ENCODE measurements around the gene MRI1. TPM values are rescaled to one million over a fixed set of nuclear protein-coding genes. Genes with fewer than 3 reads are reported as not detected.

The MRI1 gene
- total RNA-seq, 1 donor from 2014 or later: 32.6 TPM

DNA sequence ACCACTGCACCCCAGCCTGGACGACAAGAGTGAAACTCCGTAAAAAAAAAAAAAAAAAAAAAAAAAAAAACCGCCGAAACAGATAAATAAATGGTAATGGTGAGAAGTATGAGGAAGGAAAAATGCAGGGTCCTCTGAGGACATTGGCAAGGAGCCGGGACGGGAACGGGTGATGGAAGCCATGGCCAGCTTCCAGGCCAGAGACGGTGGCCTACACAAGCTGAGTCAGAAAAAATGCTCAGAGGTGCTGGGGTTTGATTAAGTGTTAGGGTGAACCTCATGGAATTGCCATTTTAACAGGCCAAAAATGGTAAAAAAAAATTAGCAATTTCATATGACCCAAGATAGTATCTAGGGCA lies 30.1 kb downstream of the MRI1 start:
- TF ChIP-seq, protein P1, sequence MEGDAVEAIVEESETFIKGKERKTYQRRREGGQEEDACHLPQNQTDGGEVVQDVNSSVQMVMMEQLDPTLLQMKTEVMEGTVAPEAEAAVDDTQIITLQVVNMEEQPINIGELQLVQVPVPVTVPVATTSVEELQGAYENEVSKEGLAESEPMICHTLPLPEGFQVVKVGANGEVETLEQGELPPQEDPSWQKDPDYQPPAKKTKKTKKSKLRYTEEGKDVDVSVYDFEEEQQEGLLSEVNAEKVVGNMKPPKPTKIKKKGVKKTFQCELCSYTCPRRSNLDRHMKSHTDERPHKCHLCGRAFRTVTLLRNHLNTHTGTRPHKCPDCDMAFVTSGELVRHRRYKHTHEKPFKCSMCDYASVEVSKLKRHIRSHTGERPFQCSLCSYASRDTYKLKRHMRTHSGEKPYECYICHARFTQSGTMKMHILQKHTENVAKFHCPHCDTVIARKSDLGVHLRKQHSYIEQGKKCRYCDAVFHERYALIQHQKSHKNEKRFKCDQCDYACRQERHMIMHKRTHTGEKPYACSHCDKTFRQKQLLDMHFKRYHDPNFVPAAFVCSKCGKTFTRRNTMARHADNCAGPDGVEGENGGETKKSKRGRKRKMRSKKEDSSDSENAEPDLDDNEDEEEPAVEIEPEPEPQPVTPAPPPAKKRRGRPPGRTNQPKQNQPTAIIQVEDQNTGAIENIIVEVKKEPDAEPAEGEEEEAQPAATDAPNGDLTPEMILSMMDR (IDR thresholded peaks at IDR 0.05; ENCODE audit: insufficient read depth, low read length, poor library complexity, severe bottlenecking): no peak
- DNase-seq (ENCODE audit: low read depth): no peak
- Histone ChIP-seq H3K27me3 (ENCODE audit: control insufficient read depth, insufficient read depth, low read length) (no peaks in the 10 kb centered on the region), H3K36me3 (ENCODE audit: control insufficient read depth, insufficient read depth, low read length) (no peaks in the 10 kb centered on the region), H3K4me3 (ENCODE audit: low read depth, low read length) (peak overlapping the region; percentile 84)

DNA sequence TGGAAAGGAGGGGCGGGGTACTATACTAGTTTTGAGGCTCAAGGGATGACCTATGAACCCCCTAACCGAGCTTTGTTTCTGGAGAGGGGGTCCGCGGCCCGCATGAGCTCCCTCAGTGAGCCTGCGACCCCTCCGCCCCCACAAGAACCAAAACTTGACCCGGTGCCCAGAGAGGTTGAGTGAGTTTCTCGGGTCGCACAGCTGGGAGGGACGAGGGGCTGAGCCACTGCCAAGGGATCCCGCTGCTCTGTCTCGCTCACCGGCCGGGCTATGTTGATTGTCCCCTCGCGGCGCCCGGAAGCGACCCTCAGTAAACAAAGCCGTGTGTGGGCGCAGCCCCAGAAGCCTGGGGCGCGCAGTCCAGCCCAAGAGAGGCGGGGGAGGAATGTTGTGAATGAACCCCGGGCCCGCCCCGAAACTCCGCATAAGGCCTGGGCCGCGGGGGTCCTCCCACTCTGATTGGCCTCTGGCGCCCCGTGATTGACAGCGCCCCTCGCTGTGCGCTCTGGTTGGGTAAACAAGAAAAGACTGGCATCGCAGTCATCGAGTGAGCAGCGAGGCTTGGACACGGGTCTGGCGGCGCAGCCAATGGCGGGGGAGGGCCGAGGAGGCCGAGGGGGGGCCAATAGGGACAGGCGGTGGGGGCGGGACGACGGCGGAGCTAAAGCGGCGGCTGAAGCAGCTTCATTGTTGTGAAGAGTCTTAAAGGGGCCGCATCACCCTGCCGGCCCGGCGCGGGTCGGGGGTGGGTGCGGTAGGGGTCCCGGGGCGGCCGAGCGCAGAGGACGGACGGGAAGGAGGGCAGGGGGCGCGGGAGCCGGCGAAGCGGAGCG lies 30.7 kb downstream of the MRI1 start, which contains the start of gene ZSWIM4:
TSS of gene ZSWIM4 (plus strand) at position 687 of the 833 bp plus-strand sequence. CDS start 206 bp downstream, outside the sequence.
- peak within 1 kb of the TSS; percentile 84 for H3K4me3 ChIP-seq (ENCODE audit: low read depth, low read length)
- no peaks in the 10 kb centered on the region for H3K27me3 ChIP-seq (ENCODE audit: control insufficient read depth, insufficient read depth, low read length)
- peak; percentile 93 for DNase-seq (ENCODE audit: low read depth)
- H3K36me3 ChIP-seq (ENCODE audit: control insufficient read depth, insufficient read depth, low read length): no peaks in the 10 kb centered on the region
- TF ChIP-seq, protein P1 (IDR thresholded peaks at IDR 0.05; ENCODE audit: insufficient read depth, low read length, poor library complexity, severe bottlenecking): no peak

DNA sequence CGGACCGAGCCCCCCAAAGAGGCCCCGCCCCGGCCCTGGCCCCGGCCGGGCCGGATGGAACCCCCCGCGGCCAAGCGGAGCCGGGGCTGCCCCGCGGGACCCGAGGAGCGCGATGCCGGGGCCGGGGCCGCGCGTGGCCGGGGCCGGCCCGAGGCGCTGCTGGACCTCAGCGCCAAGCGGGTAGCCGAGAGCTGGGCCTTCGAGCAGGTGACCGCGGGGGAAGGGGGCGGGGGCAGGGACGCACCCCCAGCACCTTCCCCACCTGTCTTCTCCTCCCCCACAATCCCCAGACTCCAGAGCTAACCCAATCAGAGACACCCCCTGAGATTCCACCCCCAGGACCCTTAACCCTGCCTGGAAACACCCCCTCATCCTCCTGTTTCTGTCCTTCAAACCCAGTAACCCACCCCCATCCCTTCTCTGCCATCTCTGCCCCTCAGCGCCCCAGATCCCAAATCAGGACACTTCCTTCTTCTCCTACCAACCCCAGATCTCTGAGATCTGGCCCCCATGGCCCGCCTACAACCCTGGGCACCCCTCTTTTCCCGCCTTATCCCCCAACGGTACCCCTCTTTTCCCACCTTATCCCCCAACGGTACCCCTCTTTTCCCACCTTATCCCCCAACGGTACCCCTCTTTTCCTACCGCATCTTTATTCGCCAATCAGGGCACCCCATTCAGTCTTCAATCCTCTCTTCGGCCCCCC lies 31.4 kb downstream of the MRI1 start:
- H3K4me3 ChIP-seq (ENCODE audit: low read depth, low read length): peak overlapping the region; percentile 83
- no peak for DNase-seq (ENCODE audit: low read depth)
- H3K27me3 ChIP-seq (ENCODE audit: control insufficient read depth, insufficient read depth, low read length): no peaks in the 10 kb centered on the region
- TF ChIP-seq, protein P1 (IDR thresholded peaks at IDR 0.05; ENCODE audit: insufficient read depth, low read length, poor library complexity, severe bottlenecking): no peak
- no peaks in the 10 kb centered on the region for H3K36me3 ChIP-seq (ENCODE audit: control insufficient read depth, insufficient read depth, low read length)

DNA sequence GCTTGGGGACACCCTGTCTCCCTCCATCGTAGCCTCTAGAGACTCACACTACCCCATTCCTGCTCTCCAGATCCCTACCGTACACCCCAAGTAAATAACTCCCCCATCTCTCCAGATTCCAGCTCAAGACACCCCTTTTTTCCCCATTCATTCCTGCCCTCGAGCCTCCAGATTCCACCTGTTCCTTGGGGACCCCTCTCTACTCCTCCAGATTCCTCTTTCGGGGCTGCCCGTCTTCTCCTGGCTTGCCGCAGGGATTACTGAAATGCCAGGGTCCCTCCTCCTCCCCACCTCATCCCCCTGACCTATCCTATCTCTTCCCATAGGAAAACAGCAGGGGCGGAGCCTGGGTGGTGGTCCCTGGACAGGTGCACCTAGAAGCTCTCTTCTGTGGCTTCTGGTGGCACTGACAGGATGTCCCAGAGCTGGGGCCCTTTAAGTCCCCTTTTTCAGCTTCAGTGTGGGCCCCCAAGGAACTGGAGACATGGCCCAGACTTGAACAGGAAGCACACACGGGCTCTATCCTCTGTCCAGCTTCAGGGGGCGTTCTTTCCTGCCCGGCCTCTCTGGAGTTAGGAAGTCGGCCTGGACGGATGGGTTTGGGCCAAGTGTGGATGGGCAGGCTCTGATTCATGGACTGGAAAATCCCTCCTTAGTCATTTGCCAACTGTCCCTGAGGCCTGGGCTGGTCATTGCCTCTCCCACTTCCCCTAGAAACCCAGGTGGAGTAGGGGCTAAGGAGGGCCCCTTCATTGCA lies 32.2 kb downstream of the MRI1 start:
- H3K36me3 ChIP-seq (ENCODE audit: control insufficient read depth, insufficient read depth, low read length): no peaks in the 10 kb centered on the region
- H3K27me3 ChIP-seq (ENCODE audit: control insufficient read depth, insufficient read depth, low read length): no peaks in the 10 kb centered on the region
- peak; percentile 89 for DNase-seq (ENCODE audit: low read depth)
- H3K4me3 ChIP-seq (ENCODE audit: low read depth, low read length): peak overlapping the region; percentile 83
- TF ChIP-seq, protein P1 (IDR thresholded peaks at IDR 0.05; ENCODE audit: insufficient read depth, low read length, poor library complexity, severe bottlenecking): peak; percentile 56

DNA sequence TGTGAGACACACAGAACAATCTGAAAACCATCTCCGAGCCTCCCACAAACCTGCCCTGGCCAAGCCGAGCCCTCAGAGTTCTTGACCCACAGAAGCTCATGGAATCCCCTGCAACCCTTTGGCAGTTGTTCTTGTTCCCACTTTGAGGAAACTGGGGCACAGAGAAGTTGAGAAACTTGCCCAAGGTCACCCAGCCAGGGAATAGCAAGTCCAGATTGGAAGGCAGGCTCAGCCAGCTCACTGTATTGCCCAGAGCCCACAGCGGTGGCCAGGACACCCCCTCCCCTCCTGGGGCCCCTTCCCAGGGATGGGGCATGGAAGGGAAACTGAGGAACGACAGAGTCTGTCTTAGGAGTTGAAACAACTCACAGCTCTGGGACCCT lies 32.7 kb downstream of the MRI1 start:
- H3K4me3 ChIP-seq (ENCODE audit: low read depth, low read length): peak overlapping the region; percentile 21
- DNase-seq (ENCODE audit: low read depth): no peak
- H3K27me3 ChIP-seq (ENCODE audit: control insufficient read depth, insufficient read depth, low read length): no peaks in the 10 kb centered on the region

More for the DNA sequence above, 32.7 kb downstream of the MRI1 start:
- H3K36me3 ChIP-seq (ENCODE audit: control insufficient read depth, insufficient read depth, low read length): no peaks in the 10 kb centered on the region
- TF ChIP-seq, protein P1 (IDR thresholded peaks at IDR 0.05; ENCODE audit: insufficient read depth, low read length, poor library complexity, severe bottlenecking): no peak

Measured in kidney epithelial cell (primary cell).